Activated T-cell treated with anti-CD3 and anti-CD28 coated beads for 4 hours (primary cell): ENCODE measurements around the gene DZIP1L.
"Not testable (repeated sequence)": the region's sequence is repeated elsewhere in the genome, so short reads cannot be mapped to it uniquely, and the experiment has no call there.

ENCODE experiments used
- DNase-seq: peaks from one replicate; pipeline ENCODE4 v3.0.0-alpha.2; 2020

The DZIP1L gene

GRCh38 chr3:138113326-138113725 is 2.1 kb downstream of the DZIP1L start:
- DNase-seq = no peak

GRCh38 chr3:138112362-138112761 is 3.0 kb downstream of the DZIP1L start:
- no peak for DNase-seq

DNA sequence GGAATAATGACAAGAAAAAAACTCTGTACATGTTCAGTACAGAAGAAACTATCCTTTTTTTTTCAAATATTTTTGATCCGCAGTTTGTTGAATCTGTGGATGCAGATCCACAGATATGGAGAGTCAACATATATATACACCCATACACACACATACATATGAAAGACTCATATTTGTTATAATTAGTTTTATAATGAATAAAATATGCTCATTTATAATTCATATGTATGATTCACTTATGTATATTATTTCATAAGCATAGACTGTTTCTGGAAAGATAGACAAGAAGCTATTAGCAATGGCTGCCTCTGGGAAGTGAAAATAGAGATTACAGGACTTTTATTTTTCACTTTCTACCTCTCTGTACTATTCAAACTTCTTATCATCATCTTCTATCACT is 9.8 kb downstream of the DZIP1L start:
- DNase-seq = no peak

DNA sequence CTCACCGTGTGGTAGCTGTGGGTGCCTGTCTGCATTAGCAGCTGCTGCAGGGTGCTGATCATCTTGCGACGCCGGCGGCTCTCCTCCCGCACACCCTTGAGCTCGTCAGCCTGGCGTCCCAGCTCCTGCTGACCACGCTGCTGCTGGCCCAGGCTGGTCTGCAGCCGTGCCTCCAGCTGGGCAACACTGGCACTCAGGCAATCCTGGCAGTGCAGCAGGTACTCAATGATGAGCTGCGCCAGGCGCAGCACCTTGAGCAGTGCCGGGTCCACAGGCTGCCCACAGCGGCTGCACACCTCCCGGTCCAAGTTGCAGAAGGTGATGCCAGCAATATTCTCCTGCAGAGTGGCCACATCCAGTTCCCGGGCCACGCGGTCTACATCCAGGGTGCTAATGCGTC is 11.9 kb downstream of the DZIP1L start:
- no peak for DNase-seq

DNA sequence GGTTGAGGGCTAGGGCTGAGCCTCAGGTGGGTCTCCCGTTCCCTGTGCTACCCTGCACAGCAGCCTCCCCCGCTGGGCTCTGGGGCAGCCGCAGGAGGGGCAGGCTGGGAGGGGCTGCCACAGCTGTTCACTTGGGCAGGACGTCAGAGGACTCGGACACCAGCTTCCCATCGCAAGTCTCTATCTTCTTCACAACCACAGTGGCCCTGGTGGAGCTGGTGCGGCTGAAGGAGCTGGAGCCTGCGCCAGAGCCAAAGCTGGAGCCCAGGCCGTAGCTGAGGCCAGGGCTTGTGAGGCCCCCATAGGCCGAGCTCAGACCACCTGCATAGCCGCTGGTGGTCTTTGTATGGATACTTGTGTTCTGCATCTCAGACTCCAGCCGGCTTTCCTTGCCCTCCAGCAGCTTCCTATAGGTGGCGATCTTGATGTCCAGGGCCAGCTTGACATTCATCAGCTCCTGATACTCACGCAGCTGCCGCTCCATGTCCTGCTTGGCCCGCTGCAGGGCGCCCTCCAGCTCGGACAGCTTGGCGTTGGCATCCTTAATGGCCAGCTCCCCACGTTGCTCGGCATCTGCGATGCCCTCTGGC is 14.0 kb downstream of the DZIP1L start:
- DNase-seq = not testable (repeated sequence)

- DNase-seq = no peak
Measured at GRCh38 chr3:138099417-138099816, 16.0 kb downstream of the DZIP1L start.

DNA sequence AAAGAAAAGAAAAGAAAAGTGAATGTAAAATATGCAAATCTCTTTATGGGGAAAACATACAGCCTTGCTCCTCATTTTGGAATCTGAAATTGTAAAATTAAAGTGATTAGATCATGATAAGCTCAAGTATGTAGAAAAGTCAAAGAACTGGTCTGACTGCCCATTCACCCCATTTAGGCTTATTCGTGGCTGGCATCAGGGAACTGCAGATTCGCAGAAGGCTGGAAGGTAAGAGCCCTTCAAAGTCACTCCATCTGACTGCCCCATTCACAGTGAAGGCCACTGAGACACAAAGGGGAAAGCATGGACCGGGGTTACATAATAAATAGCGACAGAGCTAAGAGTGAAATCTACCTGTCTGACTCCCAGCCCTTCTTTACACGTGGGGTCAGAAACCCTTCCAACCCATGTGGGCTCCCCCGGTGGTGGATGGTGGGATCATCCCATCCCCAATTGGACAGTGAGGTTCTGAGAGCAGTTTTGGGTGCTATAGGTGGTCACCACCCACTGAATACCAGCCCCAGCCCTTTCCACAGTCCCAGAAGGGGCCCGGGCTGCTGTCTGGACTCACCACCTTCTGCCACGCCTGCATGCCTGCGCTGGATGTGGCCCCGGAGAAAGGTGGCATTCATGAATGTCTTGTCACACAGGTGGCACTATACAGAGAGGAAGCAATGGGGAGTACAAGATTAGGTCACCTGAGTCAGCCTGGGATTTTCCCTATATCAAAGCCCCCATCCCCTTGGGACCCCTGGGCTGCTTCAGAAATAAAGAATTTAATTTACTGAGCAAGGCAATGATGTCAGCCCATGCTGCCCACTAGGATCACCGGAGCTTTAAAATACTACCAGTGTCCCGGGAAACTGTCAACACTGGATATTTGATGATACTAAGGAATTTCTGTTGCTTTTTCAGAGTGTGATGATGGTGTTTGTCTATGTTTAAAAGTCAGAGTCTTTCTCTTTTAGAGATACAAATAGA is 17.9 kb downstream of the DZIP1L start:
- DNase-seq = no peak

DNA sequence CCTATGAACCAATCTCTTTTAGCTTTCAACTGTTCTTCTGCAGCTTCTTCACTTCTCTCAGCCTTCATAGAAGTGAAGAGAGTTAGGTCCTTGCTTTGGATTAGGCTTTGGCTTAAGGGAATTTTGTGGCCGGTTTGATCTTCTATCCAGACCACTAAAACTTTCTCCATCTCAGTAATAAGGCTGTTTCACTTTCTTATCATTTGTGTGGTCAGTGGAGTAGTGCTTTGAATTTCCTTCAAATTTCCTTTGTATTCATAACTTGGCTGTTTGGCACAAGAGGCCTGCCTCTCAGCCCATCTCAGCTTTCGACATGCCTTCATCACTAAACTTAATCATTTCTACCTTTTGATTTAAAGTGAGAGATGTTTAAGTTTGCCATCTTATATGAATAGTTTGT is 21.7 kb downstream of the DZIP1L start:
- no peak for DNase-seq

DNA sequence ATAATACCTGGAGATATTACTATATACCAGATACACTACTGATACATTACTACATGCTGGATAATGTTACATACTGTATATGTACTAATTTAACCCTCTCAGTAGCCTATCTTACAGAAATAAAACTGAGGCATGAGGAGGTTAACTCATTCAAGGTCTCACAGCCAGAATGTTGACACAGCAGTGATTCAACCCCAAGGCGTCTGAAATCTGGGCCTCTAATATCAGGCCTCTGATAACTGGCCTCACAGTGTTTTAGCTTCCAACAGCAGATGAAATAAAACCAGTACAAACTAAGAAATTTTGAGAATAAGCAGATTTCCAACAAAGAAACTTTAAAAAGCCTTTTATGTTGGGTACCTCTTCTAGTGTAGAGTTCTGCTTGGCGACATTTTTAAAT is 23.4 kb downstream of the DZIP1L start:
- no peak for DNase-seq

DNA sequence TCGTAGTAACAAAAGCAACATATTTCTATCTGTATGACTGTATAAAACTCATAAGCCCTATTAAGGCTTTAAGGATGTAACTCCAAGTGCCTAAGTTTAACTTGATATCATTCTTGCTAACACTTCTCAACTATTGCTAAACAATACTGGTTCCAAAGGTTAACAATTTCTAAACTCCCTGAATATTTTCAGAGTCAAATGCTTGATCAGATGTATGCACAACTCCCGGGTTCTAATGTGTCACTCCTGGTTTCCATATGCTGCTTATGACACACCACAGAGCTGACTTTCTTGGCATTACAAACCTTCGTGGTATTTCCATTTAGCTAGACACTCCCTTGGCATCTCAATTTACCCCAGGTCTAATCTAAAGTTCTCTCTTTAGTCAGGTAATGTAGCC is 26.3 kb downstream of the DZIP1L start:
- no peak for DNase-seq

DNA sequence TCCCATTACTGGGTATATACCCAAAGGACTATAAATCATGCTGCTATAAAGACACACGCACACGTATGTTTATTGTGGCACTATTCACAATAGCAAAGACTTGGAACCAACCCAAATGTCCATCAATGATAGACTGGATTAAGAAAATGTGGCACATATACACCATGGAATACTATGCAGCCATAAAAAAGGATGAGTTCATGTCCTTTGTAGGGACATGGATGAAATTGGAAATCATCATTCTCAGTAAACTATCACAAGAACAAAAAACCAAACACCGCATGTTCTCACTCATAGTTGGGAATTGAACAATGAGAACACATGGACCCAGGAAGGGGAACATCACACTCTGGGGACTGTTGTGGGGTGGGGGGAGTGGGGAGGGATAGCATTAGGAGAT is 29.7 kb downstream of the DZIP1L start:
- not testable (repeated sequence) for DNase-seq

DNA sequence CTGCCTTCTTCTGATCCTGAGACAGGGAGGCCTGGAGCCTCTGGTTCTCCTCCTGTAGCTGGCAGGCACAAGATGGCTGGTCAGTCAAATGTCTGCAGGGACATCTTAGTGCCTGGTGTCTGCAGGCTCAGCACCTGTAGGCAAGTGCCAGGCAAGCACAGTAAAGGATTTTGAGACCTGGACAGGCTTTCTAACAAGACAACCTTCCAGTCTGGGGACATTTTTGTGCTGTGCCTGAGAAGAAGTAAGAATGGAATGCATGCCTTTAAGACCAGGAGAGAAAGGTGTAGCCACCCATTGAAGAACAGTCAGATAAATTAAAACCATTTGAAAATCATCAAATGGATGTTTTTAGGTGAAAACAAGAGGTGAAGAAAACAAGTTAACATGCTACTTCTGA is 31.2 kb downstream of the DZIP1L start:
- DNase-seq = no peak

DNA sequence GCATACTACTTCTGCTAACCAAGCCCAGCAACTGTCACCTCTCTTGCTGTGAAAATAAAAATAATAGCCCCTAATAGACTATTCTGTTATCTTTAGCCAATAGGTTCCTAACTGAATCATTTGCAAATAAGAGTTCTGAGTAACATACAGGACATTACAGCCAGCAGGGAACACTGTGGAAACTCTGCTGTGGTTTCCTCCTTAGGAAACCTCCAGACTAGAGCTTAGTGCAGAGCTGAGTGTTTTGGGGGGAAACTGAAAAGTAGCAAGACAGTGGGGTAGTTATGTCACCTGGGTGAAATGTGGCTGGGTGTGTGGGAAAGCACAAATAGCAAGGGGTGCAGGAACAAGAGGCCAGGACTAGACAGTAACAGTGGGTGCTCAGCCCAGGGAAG is 32.4 kb downstream of the DZIP1L start:
- no peak for DNase-seq

DNA sequence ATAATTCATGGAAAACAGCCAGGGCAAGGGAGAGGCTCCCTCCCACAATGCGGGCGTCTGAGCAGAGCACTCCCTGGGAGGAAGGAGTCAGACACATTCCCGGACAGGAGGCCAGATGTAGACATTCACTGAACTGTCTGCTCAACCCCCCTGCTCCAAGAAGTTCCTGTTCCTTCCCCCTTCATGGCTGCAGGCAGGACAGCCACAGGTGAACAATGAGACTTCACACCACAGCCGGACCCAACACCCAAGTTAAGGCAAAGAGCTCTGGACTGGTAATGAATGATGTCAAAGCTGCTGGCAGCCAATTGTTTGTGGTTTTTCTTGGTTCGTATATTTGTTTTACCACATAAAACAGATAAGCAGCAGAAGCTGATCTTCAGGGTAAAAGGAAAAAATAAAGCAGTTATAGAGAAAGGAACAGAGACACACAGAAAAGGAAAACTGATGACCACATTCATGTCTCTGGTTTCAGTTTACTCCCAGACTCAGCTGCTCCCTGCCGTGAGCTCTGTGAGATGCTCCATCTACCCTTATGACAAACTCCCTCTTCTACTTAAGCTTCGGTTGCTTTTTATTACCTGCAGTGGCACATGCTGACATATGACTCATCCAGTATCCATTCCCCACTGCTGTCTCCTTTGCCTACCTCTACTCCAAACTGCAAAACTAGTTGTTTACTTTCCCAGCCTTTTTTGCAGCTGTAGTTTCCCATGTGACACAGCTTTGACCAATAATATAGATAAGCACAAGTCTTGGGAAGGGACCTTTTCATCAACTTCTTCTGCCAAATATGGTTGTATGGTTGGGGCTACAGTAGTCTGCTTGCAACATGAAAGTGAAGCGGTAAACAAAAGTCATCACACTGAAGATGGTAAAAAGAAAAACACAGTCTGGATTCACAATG is 33.1 kb downstream of the DZIP1L start:
- no peak for DNase-seq

DNA sequence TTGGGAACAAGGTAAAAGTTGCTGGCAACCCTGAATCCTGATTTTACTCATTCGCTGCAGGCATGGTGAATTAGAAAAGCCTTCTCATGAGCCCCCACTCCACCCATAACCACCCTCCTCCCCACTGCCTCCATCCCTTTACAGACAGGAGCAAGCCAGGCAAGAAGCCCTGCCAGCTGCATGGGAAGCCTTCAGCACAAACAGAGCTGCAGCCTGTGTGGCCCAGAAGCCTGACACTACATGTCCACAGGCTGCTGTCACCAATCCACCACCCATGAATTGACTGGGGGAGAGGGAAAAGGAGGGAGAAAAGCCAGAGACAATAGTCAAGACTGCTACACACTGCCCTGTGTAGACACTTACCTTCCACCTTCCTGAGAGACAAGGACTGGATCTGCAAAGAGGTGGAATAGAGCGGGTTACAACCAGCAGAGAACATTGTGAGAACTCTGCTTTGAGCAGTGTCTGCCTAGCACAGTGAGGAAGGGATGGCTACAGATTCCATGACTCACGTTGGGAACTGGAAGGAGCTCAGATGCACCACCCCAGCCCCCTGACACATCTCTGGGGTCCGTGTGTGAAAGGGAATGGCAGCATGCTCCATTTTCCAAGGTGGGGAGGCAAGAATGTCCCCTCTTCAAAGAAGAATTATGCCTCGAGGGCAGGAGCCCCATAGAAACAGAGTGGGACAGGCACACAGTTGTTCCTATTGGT is 33.9 kb downstream of the DZIP1L start:
- DNase-seq = no peak

DNA sequence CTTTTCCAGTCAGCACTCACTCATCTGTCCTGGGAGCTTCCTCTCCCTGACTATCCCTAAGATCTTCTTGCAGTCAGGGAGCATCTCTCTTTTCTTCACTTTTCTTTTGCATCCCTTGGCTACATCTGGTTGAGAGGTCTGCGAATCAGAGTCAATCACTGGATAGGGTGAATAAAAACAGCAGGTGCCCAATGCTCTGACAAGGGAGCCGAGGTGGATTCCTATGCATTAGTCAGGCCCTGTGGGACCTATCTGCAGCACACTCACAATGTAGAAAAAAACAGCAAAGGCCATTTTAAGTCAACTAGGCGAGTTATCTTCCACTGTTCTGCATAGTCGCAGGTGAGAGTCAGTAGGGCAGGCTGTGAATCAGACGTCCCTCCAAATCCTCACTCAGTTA is 35.5 kb downstream of the DZIP1L start:
- DNase-seq = no peak

DNA sequence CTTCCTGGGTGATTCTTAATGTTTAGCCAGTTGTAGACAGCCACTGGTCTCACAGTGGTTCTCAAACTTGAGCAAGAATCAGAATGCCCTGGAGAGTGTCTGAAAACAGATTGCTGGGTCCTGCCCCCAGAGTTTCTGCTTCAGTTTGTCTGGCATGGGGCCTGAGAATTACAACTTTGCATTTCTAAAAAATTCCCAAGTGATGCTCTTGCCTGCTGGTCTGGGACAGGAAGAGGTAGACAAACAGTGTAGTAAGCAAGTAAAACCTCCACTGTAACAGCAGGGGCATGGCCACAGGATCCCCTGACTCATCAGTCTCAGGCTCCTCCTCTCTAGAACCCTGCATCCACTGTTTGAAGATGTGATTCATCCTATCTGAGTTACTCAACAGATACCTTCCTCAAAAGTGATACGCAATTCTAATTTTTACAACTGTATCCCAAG is 36.5 kb downstream of the DZIP1L start:
- no peak for DNase-seq

GRCh38 chr3:138078096-138078495 is 37.3 kb downstream of the DZIP1L start:
- no peak for DNase-seq

- no peak for DNase-seq
Measured at GRCh38 chr3:138072796-138073195, 42.6 kb downstream of the DZIP1L start.

DNA sequence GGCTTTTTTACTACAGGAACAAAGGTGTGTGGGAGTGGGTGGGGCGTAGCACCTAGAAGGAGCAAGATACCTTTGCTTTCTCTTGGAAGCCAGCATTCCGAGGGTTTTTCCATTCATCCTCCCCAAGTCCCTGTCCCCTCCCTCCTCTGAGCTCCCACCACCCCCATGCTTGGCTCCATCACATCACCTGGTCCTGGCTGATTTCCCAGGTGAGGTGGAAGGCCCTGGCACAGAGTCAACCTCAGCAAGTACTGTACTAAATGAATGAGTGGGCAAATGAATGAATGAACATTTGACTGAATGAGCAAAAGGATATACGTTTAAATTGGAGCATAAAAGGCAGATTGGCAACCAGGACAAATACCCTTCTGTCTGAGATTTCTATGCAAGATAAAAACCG is 45.4 kb downstream of the DZIP1L start:
- DNase-seq = no peak

DNA sequence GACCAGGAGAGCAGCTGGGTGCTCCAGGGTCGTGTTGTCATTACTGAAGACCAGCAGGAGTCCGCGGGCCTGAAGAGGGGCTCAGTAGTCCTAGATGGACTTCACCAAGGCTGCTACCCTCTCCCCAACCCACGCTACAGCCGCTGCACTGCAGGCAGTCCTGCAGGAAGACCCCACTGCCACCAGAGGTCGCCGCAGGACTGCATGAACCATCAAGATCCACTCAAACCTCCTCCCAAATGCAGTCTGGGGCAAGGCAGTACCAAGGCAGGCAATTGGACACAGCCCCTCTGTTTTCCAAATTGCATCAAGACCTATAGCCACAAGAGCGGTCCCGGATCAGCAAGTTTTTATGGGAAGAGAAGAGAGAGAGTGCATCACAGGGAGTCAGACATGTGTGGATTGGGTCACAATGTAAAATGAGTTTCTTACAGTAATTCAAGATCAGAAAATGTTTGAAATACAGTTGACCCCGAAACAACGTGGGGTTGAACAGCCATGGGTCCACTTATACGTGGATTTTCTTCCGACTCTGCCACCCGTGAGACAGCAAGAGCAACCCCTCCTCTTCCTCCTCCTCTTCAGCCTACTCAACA is 46.7 kb downstream of the DZIP1L start:
- DNase-seq = peak; percentile 65

GRCh38 chr3:138068046-138068445 is 47.4 kb downstream of the DZIP1L start:
- no peak for DNase-seq
